Activated T-cell treated with anti-CD3 and anti-CD28 coated beads, Interleukin-2, amount 50 U/mL, for 4 hours (primary cell): ENCODE results near the gene FXYD1. TPM values are rescaled to one million over a fixed set of nuclear protein-coding genes. Genes with fewer than 3 reads are reported as not detected.
"Not testable (repeated sequence)": the region's sequence is repeated elsewhere in the genome, so short reads cannot be mapped to it uniquely, and the experiment has no call there.

Experiments
- ATAC-seq, 2 donors: fragments of 200-7000 bp; cut with Tn5 transposase; one replicate each; pipeline ENCODE4 v1.10.0; 2021
- DNase-seq: peaks from one replicate; pipeline ENCODE4 v3.0.0-alpha.2; 2020
- H3K27me3 Mint-ChIP-seq: one replicate; pipeline ENCODE4 v1.8.0; 2021; ENCODE audit warnings: low read depth, mixed read lengths
- H3K36me3 Mint-ChIP-seq: one replicate; pipeline ENCODE4 v1.8.0; 2022; ENCODE audit warnings: mixed read lengths; ENCODE audit not compliant: insufficient read depth
- H3K4me1 Mint-ChIP-seq: one replicate; pipeline ENCODE4 v1.8.0; 2021; ENCODE audit warnings: low read depth, mixed read lengths
- H3K4me3 Mint-ChIP-seq: one replicate; pipeline ENCODE4 v1.8.0; 2021; ENCODE audit warnings: mild to moderate bottlenecking, moderate library complexity, mixed read lengths
- H3K9me3 Mint-ChIP-seq: one replicate; pipeline ENCODE4 v1.8.0; 2021; ENCODE audit warnings: mixed read lengths
- total RNA-seq, 3 donors: library from RNA; stranded (reverse); gene quantifications; one replicate each; pipeline ENCODE4 v1.2.1, GENCODE V29; 2021

The FXYD1 gene
- total RNA-seq, 3 donors from 2014 or later: 0.95 to 1.6 (median 1.4) TPM

GRCh38 chr19:35103614-35104013, 35.0 kb upstream of the FXYD1 start:
- not testable (repeated sequence) for H3K27me3 Mint-ChIP-seq, ATAC-seq, H3K9me3 Mint-ChIP-seq, H3K4me1 Mint-ChIP-seq, H3K4me3 Mint-ChIP-seq, DNase-seq, H3K36me3 Mint-ChIP-seq

- H3K4me1 Mint-ChIP-seq: peaks cover 4% of the 10 kb centered on the region
- ATAC-seq: no peak
- no peaks in the 10 kb centered on the region for H3K9me3 Mint-ChIP-seq
- DNase-seq: no peak
- no peak overlapping the region for H3K4me3 Mint-ChIP-seq
- no peaks in the 10 kb centered on the region for H3K27me3 Mint-ChIP-seq
- H3K36me3 Mint-ChIP-seq: no peaks in the 10 kb centered on the region
Observed at GRCh38 chr19:35104361-35104760, 34.3 kb upstream of the FXYD1 start.

DNA sequence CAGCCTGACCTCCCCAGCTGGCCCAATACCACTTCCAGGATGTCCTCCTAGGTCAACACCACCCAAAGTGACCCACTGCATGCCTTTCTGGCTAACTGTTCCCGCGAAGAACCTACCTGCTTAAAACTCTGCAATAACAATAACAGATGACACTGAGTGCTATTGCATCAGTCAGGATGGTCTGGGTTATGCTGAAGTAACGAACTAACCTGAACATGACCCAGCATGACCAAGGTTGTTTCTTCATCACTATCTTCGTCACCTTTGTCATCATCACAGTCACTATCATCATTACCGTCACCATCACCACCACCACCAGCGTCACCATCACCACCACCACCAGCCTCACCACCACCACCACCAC, 33.6 kb upstream of the FXYD1 start:
- H3K27me3 Mint-ChIP-seq: no peaks in the 10 kb centered on the region
- peaks cover 4% of the 10 kb centered on the region for H3K4me1 Mint-ChIP-seq
- H3K4me3 Mint-ChIP-seq: no peak overlapping the region
- ATAC-seq (no peak), DNase-seq (no peak)
- no peaks in the 10 kb centered on the region for H3K36me3 Mint-ChIP-seq
- H3K9me3 Mint-ChIP-seq: no peaks in the 10 kb centered on the region

DNA sequence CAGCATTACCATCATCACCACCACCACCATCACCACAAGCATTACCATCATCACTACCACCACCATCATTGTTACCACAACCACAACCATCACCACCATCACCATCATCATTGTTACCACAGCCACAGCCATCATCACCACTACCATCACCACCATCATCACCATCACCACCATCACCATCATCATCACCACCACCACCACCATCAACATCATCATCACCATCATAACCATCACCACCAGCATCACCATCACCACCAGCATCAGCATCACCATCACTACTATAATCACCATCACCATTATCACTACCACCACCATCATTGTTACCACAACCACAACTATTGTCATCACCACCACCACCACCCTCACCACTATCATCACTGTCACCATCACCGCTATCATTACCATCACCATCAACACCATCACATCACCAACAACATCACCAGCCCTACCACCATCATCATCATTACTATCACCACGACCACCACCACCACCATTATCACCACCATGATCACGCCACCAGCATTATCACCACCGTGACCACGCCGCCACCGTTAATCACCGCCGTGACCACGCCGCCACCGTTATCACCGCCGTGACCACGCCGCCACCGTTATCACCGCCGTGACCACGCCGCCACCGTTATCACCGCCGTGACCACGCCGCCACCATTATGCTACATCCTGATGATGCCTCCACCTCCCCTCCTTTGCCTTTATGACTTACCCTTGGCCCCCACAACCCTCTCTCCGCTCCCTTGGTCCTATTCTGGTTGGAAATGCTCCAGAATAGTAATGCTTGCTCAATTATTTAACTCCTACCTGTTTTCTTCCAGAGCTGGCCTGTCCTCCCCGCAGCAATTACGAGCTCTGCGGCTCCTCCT, 33.0 kb upstream of the FXYD1 start:
- Mint-ChIP-seq H3K9me3 (no peaks in the 10 kb centered on the region), H3K36me3 (no peaks in the 10 kb centered on the region), H3K27me3 (no peaks in the 10 kb centered on the region), H3K4me1 (peaks cover 4% of the 10 kb centered on the region), H3K4me3 (no peak overlapping the region)
- DNase-seq (no peak), ATAC-seq (peak; percentile 18 to 28)

GRCh38 chr19:35106291-35106583, 32.4 kb upstream of the FXYD1 start:
- ATAC-seq (no peak), DNase-seq (no peak)
- H3K36me3 Mint-ChIP-seq: no peaks in the 10 kb centered on the region
- peaks cover 4% of the 10 kb centered on the region for H3K4me1 Mint-ChIP-seq
- no peak overlapping the region for H3K4me3 Mint-ChIP-seq
- H3K9me3 Mint-ChIP-seq: no peaks in the 10 kb centered on the region
- no peaks in the 10 kb centered on the region for H3K27me3 Mint-ChIP-seq

- ATAC-seq: no peak
- H3K27me3 Mint-ChIP-seq: peaks cover 3% of the 10 kb centered on the region
- H3K4me1 Mint-ChIP-seq: peaks cover 4% of the 10 kb centered on the region
- DNase-seq: no peak
- H3K9me3 Mint-ChIP-seq: no peaks in the 10 kb centered on the region
- H3K36me3 Mint-ChIP-seq: no peaks in the 10 kb centered on the region
- no peak overlapping the region for H3K4me3 Mint-ChIP-seq
Observed at GRCh38 chr19:35106898-35107541, 31.6 kb upstream of the FXYD1 start.

GRCh38 chr19:35107545-35107944, 31.1 kb upstream of the FXYD1 start:
- ATAC-seq (no peak), DNase-seq (no peak)
- peaks cover 3% of the 10 kb centered on the region for H3K27me3 Mint-ChIP-seq
- no peak overlapping the region for H3K4me3 Mint-ChIP-seq
- peaks cover 4% of the 10 kb centered on the region for H3K4me1 Mint-ChIP-seq
- no peaks in the 10 kb centered on the region for H3K36me3 Mint-ChIP-seq
- no peaks in the 10 kb centered on the region for H3K9me3 Mint-ChIP-seq

DNA sequence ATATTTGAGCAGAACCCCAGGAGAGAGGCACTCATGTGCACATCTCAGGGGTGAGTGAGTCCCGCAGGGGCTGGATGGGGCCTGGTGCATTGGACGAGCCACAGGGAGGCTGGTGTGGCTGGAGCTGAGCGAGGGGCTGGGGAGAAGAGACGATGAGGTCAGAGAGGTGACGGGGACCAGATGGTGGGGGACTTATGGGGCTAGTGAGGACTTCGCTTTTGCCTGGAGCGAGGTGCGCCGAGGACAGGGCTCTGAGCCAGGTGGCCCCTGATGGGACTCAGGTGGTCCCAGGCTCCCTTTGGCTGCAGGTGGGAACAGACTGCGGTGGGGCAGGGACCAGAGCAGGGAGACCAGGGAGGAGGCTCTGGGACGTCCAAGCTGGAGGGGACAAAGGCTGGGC, 29.9 kb upstream of the FXYD1 start:
- no peaks in the 10 kb centered on the region for H3K9me3 Mint-ChIP-seq
- H3K4me1 Mint-ChIP-seq: peaks cover 4% of the 10 kb centered on the region
- DNase-seq: no peak
- peaks cover 3% of the 10 kb centered on the region for H3K27me3 Mint-ChIP-seq
- no peaks in the 10 kb centered on the region for H3K36me3 Mint-ChIP-seq
- no peak overlapping the region for H3K4me3 Mint-ChIP-seq
- ATAC-seq: no peak

- Mint-ChIP-seq H3K9me3 (no peaks in the 10 kb centered on the region), H3K4me1 (peaks cover 6% of the 10 kb centered on the region), H3K36me3 (no peaks in the 10 kb centered on the region), H3K4me3 (no peak overlapping the region), H3K27me3 (peaks cover 3% of the 10 kb centered on the region)
- ATAC-seq (no peak), DNase-seq (no peak)
Observed at GRCh38 chr19:35109395-35110112, 29.1 kb upstream of the FXYD1 start.

GRCh38 chr19:35110974-35111373, 27.6 kb upstream of the FXYD1 start:
- Mint-ChIP-seq H3K27me3 (peaks cover 4% of the 10 kb centered on the region), H3K4me1 (peaks cover 10% of the 10 kb centered on the region), H3K9me3 (no peaks in the 10 kb centered on the region), H3K4me3 (no peak overlapping the region), H3K36me3 (no peaks in the 10 kb centered on the region)
- no peak for ATAC-seq
- no peak for DNase-seq

DNA sequence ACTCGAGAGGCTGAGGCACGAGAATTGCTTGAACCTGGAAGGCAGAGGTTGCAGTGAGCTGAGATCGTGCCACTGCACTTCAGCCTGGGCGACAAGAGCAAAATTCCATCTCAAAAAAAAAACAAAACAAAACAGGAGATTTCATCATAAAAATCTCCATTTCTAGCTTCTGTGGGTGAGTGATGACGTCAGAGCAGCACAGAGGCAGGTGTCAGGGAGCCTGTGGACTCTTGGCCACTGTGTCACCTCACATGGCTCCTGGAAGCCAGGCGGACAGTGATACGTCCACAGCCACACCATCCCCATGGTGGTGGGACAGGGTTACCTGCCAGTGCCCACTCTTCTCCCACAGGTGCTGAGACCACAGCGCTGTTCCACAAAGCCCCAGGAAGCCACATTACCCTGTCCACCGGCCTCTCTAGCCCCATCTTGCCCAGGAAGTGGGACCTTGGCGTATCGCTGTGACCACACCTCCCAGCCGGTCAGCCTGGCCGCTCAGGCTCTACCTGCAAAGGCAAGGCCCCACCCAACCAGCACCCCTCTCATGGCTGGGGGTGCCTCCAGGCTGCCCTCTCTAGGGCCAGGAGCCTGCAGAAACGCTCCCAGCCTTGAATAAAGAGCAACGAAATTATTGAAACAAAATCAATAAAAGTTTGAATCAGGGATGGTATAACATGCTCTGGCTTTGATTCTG, 25.5 kb upstream of the FXYD1 start:
- ATAC-seq (no peak), DNase-seq (no peak)
- H3K27me3 Mint-ChIP-seq: peaks cover 7% of the 10 kb centered on the region
- H3K36me3 Mint-ChIP-seq: no peaks in the 10 kb centered on the region
- peaks cover 6% of the 10 kb centered on the region for H3K4me1 Mint-ChIP-seq
- no peak overlapping the region for H3K4me3 Mint-ChIP-seq
- no peaks in the 10 kb centered on the region for H3K9me3 Mint-ChIP-seq

DNA sequence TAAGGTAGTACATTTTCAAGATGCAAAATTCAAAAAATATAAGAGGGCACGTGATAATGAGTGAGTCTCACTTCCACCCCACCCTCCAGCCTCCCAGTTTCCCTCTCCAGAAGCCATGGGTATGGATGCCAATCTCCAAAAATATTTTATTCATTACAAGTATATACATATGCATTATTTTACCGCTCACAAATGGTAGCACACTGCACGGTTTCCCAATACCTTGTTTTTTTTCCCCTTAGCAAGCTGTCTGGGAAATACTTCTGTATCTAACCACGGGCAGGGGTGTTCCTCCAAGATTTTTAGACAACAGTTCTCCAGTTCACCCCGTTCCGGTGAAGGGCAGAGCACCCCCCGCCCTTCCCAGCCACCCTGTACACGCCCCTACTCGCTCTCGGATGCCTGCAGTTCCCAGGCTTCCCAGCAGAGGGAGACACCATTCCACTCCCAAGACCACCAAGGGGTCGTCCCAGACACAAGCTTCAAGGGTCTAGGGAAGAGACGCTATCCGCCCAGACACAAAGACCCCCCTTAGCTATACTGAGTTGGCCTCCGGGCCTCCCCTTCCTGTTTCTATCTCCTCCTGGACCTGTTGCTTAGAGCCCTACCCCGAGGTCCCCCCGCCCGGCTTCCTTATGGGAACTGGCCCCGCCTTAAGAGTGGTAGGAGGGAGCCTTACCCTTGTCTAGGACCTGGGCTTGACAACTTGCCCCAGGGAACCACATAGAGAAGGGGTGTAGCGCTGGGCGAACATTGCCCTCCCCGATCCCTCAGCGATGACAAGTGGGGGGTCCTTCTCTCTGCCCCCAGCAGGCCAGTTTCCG, 24.1 kb upstream of the FXYD1 start:
- Mint-ChIP-seq H3K9me3 (no peaks in the 10 kb centered on the region), H3K4me3 (no peak overlapping the region), H3K36me3 (no peaks in the 10 kb centered on the region), H3K4me1 (peaks cover 6% of the 10 kb centered on the region), H3K27me3 (peaks cover 7% of the 10 kb centered on the region)
- peak; percentile 83 to 89 for ATAC-seq
- DNase-seq: peak; percentile 66

GRCh38 chr19:35115177-35115951, 23.3 kb upstream of the FXYD1 start, which contains the start of gene FXYD3:
Gene FXYD3, plus strand, starts transcription at chr19:35115823. Its CDS starts 3,554 bp downstream, at chr19:35119377.
- Mint-ChIP-seq H3K4me1 (peaks cover 6% of the 10 kb centered on the region), H3K9me3 (no peaks in the 10 kb centered on the region), H3K27me3 (peaks cover 7% of the 10 kb centered on the region), H3K36me3 (no peaks in the 10 kb centered on the region), H3K4me3 (no peak within 1 kb of the TSS)
- no peak for DNase-seq
- no peak for ATAC-seq
